ENCODE measurements around the gene SYNE1.
"Not testable (repeated sequence)": the region's sequence is repeated elsewhere in the genome, so short reads cannot be mapped to it uniquely, and the experiment has no call there.

Gene SYNE1

DNA sequence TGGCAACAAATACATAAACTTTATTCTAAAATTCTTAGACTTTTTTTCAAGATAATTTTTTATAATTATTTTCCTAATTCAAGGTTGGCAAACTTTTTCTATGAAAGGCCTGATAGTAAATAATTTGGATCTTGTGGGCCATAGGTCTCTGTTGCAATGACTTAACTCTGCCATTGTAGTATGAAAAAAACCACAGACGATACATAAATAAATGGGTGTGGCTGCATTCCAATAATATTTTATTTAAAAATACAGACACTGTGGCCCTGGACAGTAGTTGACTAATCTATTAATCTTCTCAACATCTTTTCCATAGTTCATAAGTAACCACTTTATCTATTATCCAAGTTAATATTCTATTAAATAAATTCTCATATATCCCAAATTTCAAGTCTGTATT lies 281.1 kb downstream of the SYNE1 start:
- no peak for DNase-seq

DNA sequence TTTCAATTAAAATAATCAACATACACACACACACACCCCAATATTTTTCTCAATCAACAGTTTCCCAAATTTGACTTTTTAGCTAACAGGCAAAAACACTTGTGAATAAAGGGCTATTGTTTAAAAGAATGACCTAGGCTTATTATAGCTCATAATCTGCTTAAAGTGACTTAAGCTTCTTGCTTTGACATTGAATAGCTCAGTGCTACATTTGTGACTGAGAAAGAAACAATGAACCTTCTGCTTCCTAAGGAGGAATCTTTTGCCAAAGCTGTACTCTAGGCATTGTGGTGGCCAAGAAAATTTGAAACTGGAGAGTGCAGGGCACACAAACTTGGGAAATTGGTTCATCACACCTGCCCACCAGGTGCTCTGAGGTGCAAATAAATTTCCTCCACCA lies 282.0 kb downstream of the SYNE1 start:
- no peak for DNase-seq

DNA sequence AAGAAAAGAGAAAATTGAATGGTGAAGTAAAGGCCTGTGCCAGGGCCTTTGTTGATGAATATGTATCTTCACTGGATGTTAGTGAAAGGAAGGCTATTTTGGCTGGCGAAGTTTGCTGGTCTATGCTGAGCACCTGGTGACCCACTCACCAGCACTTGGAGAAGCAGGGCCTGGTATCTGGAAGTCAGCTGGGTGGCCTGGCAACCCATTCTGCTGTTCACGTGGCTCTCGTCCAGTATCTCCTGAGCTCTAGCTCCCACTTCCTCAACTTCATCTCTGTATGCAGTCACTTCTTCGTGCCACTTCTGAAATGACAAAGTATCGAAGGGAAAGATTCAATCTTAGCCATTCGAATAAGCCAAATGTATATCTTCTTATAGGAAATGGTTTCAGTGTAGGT lies 283.7 kb downstream of the SYNE1 start:
- DNase-seq, result no peak

DNA sequence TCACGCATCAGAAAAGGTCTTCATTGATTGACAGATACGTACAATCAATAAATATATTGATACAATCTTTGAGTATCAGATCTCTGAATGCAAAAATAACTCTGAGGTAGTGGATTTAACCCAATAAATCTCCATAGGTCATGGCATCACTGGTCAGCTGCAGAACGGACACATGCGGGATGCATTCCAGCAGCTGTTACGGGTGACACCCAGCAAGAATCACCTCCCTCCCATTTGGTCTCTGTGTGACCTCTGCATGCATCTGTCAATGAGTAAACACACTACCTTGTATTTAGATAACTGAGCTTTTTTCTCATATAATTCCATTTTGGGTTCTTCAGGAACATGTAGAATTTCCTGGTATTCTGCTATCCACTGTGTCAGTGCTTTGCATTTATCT lies 285.4 kb downstream of the SYNE1 start:
- no peak for DNase-seq

DNA sequence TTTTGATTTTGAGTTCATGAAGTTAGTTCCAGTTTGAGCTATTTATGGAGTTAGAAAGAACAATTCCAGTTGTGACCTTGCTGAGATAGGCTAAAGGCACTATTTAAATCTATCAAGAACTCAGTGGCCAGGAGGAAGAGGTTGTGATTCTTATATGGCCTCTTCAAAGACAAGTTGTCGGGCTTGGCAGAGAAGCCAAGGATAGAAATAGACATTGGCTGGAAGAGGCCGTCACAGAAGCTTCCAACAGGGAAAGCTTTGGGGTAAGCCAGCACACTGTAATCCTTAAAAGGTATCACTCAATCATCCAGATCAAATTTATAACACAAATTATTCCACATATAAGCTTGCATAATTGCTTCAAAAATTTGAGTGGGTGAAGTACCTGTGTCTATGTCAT lies 286.1 kb downstream of the SYNE1 start:
- DNase-seq, result no peak

- DNase-seq, result no peak
Observed at GRCh38 chr6:152348116-152348515, 289.0 kb downstream of the SYNE1 start.

DNA sequence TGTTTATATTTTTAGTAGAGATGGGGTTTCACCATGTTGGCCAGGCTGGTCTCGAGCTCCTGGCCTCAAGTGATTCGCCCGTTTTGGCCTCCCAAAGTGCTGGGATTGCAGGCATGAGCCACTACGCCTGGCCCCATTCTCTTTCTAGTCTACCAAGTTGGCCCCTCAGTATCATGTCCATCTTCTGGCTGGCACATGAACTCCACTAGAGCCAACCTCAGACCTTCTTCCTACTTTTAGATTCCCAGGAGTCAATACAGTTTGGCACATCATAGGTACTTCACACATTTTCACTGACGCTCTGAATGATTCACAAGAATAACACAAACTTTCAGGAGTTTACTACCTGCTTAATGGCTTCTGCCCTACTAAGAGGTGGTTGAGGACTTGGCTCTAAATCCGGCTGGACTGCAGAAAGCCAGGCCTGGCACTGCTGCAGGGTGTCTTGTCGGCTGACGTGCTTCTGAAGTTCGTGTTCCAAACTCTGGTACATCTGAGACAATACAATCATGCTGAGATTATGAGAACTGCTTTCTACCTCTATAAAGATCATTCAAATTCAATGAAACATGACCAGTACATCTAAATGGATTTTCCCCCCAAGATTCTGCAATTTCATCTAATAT lies 293.3 kb downstream of the SYNE1 start:
- DNase-seq, result no peak

GRCh38 chr6:152341596-152341995 lies 295.6 kb downstream of the SYNE1 start:
- DNase-seq, result no peak

- no peak for DNase-seq
Observed at GRCh38 chr6:152338335-152339125, 298.6 kb downstream of the SYNE1 start.

- no peak for DNase-seq
Observed at GRCh38 chr6:152334555-152334954, 302.6 kb downstream of the SYNE1 start.

GRCh38 chr6:152330961-152331360 lies 306.2 kb downstream of the SYNE1 start:
- DNase-seq, result no peak

DNA sequence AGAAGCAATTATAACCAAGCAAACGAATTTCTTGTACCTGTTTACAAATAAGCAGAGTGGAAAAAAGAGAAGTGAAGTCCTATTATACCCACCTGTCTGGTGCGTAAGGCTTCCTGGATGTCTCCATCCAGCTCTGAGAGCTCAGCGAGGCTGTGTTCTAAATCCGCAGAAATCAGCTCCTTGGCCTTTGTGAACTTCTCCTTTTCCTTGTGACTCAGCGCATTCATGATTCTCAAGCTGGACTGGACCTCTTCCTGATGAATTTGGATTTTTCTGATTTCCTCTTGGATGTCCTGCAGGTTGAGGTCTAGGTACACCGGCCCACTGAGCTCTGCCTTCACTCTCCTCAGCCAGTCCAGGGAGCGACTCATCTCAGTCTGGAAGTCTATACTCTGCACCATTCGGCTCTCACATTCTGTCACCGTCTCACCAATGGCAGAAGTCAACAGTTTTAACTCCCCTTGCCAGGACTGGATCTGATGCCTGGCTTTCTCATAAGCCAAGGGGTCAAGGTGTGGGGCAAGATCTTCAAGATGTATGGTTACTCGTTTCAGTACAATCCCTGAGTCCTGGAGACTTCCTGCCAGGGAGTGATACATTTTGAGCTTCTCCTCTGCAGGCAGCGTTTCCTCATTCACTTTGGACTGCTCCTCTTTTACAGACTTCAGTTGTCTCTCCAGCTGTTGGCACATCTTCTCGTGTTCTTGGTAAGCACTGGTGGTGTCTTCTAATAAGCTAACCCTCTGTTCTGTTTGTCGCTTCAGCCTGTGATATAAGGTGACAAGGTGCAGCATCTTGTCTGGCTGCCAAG lies 307.3 kb downstream of the SYNE1 start:
- no peak for DNase-seq

DNA sequence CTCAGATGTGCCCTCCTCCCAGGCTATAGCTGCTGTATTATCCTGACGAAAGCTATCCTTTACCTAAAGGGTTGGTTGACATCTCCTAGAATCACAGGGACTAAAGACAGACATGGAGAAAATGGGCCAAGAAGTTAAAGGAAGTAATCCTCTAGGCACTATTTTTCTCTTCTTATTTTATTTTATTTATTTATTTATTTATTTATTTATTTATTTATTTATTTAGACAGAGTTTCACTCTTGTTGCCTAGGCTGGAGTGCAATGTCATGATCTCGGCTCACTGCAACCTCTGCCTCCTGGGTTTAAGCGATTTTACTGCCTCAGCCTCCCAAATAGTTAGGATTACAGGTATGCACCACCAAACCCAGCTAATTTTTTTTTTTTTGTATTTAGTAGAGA lies 309.0 kb downstream of the SYNE1 start:
- DNase-seq, result not testable (repeated sequence)

DNA sequence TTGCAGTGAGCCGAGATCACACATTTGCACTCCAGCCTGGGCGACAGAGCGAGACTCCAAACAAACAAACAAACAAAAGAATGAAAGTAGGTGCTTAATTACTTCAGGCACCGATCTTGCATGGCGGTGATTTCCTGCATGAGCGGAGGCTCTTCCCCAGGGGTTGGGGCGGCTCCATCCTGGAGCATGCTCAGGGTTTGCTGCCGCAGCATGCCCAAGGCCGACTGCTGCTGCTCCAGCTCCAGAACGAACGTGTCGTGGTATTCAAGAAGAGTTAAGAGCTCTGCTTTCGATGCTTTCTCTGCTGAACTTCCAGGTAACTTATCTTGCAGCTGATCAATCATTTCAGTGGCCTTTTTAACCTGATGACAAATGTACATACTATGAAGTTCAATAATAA lies 313.8 kb downstream of the SYNE1 start:
- DNase-seq, result no peak

DNA sequence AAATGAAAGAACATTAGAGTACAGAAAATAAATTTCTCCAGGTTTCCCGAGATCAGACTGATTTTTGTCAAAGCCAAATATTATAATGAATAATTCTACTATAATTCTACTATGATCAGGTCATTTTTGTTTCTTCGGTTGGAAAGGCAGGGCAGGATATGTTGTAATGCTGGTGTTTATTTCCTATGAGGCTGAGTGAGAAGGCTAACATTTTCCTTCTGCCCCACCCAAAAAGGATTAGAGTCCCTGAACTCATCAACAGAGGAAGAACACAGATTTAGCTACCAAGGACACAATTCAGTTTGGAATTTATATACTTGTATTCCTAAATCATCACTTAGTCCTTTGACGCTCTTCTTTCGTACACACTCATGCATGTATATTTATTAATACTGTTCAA lies 318.9 kb downstream of the SYNE1 start:
- DNase-seq, result no peak

DNA sequence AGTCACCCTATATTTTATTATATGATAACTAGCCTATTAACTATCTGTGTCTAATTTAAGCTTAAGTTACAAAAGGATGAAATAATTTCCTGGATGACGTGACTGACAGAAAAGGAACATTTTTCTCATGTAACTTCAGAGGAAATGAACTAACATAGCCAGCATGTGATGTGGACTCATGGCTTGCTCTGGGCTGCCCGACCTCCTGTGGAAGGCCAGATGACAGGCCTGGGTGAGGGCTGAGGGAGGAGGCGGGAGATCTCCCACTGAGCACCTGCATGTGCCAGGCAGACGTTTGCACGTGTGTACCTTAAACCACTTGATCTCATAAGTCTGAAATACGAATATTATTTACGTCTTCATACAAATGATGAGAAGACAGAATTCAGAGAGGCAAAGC lies 321.1 kb downstream of the SYNE1 start:
- DNase-seq, result no peak

DNA sequence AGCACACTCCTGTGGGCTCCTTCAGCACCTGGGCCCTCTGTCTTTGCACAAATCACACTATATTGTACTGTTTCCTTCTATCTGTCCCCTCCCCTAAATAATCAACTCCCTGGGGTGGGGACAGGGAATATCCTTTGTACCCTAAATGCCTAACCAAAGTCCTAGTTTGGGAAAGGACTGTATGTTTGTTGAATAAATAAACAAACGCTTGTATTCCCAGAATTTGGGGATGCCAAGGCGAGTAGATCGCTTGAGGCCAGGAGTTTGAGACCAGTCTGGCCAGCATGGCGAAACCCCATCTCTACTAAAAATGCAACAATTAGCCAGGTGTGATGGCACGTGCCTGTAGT lies 322.7 kb downstream of the SYNE1 start:
- no peak for DNase-seq

- no peak for DNase-seq
Observed at GRCh38 chr6:152313542-152314482, 323.4 kb downstream of the SYNE1 start.

DNA sequence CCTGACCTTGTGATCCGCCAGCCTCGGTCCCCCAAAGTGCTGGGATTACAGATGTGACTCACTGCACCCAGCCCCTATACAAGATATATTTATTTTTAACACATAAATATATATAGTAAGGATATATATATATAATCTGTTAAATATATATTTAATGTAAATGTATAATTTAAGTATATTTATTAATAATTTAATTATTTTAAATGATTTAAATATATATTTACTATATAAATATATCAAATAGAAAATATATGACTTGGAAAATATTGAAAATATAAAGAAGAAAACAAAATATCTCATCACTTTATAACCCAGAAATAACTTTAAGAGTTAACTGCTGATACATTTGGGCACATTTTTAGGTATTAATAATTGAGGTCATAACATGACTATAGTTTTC lies 324.7 kb downstream of the SYNE1 start:
- no peak for DNase-seq

DNA sequence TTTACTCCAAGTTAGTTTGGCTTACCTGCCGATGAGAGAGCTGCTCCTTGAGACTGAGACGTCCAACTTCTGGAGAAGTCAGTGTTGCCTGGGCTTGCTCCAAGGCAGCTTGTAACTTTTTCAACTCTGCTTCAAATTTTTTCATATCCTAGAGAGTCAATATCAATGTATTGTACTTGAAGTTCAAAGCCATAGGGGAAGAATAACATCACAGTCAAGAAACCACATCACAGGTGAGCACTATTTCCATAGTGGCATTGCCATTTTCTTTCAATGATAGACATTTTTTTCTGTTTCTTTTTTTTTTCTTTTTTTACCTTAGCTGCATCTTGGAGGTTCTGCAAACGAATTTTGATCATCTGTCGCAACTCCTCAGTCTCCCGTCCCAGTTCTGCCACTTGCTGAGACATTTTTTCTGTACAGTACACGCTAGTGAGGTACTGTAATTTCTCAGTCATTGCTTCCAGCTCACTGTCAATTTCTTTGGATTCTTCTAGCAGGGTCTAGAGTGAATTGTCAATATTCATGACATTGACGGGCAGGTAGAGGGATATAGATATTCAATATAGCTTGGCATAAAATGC lies 326.7 kb downstream of the SYNE1 start:
- DNase-seq, result no peak

DNA sequence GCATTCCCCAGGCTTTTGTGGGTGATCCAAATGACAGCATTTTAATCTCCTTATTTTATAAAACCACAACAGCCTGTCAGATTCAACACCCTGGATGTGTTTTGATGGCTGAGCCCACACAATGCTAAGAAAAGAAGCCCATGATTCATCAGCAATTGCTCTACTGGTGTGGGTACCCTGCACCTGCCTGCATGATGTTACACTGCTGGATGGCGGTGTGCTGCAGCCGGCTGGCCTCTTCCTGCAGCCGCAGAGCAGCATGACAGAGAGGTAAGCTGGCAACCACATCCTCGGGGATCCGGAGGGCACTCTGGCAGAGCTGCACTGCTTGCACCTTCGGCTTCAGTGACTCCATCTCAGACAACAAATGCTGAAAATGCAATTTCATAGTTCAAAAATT lies 327.5 kb downstream of the SYNE1 start:
- DNase-seq, result no peak

DNA sequence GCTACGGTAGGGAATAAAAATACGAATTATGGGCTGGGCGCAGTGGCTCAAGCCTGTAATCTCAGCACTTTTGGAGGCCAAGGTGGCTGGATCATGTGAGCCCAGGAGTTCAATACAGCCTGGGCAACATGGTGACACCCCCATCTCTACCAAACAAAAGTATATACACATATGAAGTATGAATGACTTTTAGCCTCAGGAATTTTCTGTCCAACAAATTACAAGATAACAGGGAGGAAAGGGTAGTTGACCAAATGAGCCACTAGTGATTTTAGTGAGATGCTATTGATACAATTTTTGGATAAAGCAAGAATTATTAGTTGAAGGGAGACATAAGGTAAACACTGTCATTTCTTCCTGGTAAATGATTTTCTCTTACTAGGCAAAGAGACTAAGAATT lies 328.2 kb downstream of the SYNE1 start:
- DNase-seq, result no peak

- no peak for DNase-seq
Observed at GRCh38 chr6:152308306-152308705, 328.9 kb downstream of the SYNE1 start.
